Stomach smooth muscle (tissue), 2 donors: ENCODE measurements around the gene GAS2L1.

Source experiments
- H3K27ac ChIP-seq: one replicate; pipeline ENCODE4 v1.7.0; 2013; ENCODE audit warnings: mild to moderate bottlenecking, low read length, inconsistent platforms
- H3K27me3 ChIP-seq, 2 donors: one replicate each; pipeline ENCODE4 v1.7.0; 2013; ENCODE audit warnings: low read length in 2 of 2; ENCODE audit not compliant: insufficient read depth in 2 of 2, control insufficient read depth in 1 of 2
- H3K36me3 ChIP-seq, 2 donors: one replicate each; pipeline ENCODE4 v1.7.0; 2013; ENCODE audit warnings: low read length in 2 of 2; ENCODE audit not compliant: control insufficient read depth in 2 of 2, insufficient read depth in 2 of 2
- H3K4me1 ChIP-seq: one replicate; pipeline ENCODE4 v1.7.0; 2013; ENCODE audit warnings: low read length; ENCODE audit not compliant: control insufficient read depth, insufficient read depth
- H3K4me3 ChIP-seq, 2 donors: one replicate each; pipeline ENCODE4 v1.7.0; 2013; ENCODE audit warnings: low read length in 2 of 2
- H3K9ac ChIP-seq, 2 donors: one replicate each; pipeline ENCODE4 v1.7.0; 2013; ENCODE audit warnings: low read length in 2 of 2, mild to moderate bottlenecking in 1 of 2
- H3K9me3 ChIP-seq, 2 donors: one replicate each; pipeline ENCODE4 v1.7.0; 2013; ENCODE audit warnings: low read length in 2 of 2; ENCODE audit not compliant: control insufficient read depth in 2 of 2
- donor health status: healthy.
- donor health status: Pancreatic carcinoma.

The GAS2L1 gene

GRCh38 chr22:29309332-29310064 is 3.0 kb downstream of the GAS2L1 start:
- H3K9ac ChIP-seq = peak overlapping the region in 1 of 2 donors; percentile 36
- H3K36me3 ChIP-seq = no peaks in the 10 kb centered on the region
- peak overlapping the region in 1 of 2 donors; percentile 87 for H3K4me3 ChIP-seq
- H3K27ac ChIP-seq = peak overlapping the region; percentile 62
- H3K4me1 ChIP-seq = peaks cover 72% of the 10 kb centered on the region
- no peaks in the 10 kb centered on the region for H3K9me3 ChIP-seq
- H3K27me3 ChIP-seq = peaks cover 10 to 14% of the 10 kb centered on the region in 2 donors

DNA sequence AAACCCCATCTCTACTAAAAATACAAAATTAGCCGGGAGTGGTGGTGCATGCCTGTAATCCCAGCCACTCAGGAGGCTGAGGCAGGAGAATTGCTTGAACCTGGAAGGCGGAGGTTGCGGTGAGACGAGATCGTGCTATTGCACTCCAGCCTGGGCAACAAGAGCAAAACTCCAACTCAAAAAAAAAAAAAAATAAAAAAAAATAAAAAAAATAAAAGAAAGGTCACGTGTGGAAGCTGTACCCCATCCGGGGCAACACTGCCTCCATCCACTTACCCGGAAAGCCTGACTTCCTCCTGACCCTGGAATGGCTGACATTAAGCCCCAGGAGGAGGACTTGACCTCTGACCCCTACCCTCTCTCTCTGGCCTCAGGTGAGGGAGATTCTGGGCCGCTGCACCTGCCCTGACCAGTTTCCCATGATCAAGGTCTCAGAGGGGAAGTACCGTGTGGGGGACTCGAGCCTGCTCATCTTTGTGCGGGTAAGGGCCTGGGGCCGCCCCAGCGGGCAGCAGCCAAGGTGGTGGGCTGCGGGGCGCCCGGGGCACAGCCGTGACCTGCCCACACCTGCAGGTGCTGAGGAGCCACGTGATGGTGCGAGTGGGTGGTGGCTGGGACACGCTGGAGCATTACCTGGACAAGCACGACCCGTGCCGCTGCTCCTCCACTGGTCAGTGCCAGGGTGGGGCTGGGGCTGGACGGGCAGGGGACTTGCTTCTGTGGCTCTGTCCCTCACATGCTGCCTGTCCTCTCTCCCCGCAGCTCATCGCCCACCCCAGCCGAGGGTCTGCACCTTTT is 3.8 kb downstream of the GAS2L1 start:
- Histone ChIP-seq H3K9me3 (no peaks in the 10 kb centered on the region), H3K9ac (no peak overlapping the region), H3K4me1 (peaks cover 79% of the 10 kb centered on the region), H3K36me3 (no peaks in the 10 kb centered on the region), H3K27ac (peak overlapping the region; percentile 62), H3K4me3 (peak overlapping the region in 1 of 2 donors; percentile 35), H3K27me3 (peaks cover 13 to 22% of the 10 kb centered on the region in 2 donors)

- Histone ChIP-seq H3K9ac (peak overlapping the region; percentile 36 to 44), H3K36me3 (no peaks in the 10 kb centered on the region)
Measured at GRCh38 chr22:29310863-29311339, 4.5 kb downstream of the GAS2L1 start.

DNA sequence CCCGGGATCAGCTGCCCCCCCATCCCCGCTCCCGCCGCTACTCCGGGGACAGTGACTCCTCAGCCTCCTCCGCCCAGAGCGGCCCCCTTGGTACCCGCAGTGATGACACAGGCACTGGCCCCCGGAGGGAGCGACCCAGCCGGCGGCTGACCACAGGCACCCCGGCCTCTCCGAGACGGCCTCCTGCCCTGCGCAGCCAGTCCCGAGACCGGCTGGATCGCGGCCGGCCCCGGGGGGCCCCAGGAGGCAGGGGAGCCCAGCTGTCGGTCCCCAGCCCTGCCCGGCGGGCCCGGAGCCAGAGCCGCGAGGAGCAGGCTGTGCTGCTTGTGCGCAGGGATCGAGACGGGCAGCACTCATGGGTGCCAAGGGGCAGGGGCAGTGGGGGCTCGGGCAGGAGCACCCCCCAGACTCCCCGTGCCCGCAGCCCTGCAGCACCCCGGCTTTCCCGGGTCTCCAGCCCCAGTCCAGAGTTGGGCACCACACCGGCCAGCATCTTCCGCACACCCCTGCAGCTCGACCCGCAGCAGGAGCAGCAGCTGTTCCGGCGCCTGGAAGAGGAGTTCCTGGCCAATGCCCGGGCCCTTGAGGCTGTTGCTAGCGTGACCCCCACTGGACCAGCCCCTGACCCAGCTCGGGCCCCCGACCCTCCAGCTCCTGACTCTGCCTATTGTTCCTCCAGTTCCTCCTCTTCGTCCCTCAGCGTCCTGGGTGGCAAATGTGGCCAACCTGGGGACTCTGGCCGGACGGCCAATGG is 5.2 kb downstream of the GAS2L1 start:
- peaks cover 20 to 32% of the 10 kb centered on the region in 2 donors for H3K27me3 ChIP-seq
- peak overlapping the region; percentile 36 to 44 for H3K9ac ChIP-seq

More at GRCh38 chr22:29310863-29311339, 4.5 kb downstream of the GAS2L1 start:
- peak overlapping the region in 1 of 2 donors; percentile 63 for H3K4me3 ChIP-seq
- H3K9me3 ChIP-seq = no peaks in the 10 kb centered on the region
- peaks cover 83% of the 10 kb centered on the region for H3K4me1 ChIP-seq
- H3K27me3 ChIP-seq = peaks cover 14 to 25% of the 10 kb centered on the region in 2 donors
- H3K27ac ChIP-seq = peak overlapping the region; percentile 62

DNA sequence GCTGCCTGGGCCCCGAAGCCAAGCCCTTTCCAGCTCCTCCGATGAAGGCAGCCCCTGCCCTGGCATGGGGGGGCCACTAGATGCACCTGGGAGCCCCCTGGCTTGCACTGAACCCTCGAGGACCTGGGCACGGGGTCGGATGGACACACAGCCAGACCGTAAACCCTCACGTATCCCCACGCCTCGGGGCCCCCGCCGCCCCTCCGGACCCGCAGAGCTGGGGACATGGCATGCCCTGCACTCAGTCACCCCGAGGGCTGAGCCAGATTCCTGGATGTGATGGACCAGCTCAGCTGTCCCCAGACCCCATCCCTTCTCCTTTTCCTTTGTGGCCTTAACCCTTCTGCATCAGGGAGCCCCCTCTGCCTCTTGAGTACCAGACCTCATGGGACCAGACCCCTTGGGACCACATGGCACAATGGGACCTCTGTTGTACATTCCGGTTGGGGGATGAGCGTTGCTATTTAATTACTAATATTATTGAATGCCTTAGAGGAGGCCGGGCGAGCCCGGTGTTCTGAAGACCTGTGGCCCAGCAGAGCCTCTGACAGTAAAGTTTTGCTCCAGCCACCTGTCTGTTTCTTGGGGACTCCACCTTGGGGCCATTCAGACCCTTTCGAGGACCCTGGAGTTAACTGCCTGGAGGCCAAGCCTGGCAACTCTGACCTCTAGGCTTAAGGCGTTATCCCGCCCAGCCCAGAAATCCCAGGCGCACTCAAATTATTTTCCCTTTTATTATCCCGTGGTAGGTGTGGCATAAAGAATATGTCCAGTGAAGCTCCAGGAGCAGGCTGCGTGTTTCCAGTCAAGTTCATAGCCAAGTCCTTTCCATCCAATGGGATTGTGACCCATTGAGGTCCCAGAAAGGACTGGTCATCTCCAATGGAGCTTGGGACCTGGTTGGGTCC is 6.0 kb downstream of the GAS2L1 start:
- H3K4me1 ChIP-seq = peaks cover 75% of the 10 kb centered on the region
- peaks cover 20 to 32% of the 10 kb centered on the region in 2 donors for H3K27me3 ChIP-seq
- no peaks in the 10 kb centered on the region for H3K9me3 ChIP-seq
- H3K36me3 ChIP-seq = no peaks in the 10 kb centered on the region
- no peak overlapping the region for H3K9ac ChIP-seq
- no peak overlapping the region for H3K4me3 ChIP-seq
- no peak overlapping the region for H3K27ac ChIP-seq

More for the DNA sequence above, 5.2 kb downstream of the GAS2L1 start:
- Histone ChIP-seq H3K27ac (peak overlapping the region; percentile 62), H3K4me1 (peaks cover 78% of the 10 kb centered on the region), H3K36me3 (no peaks in the 10 kb centered on the region), H3K9me3 (no peaks in the 10 kb centered on the region), H3K4me3 (peak overlapping the region in 1 of 2 donors; percentile 63)

- no peak overlapping the region for H3K27ac ChIP-seq
Measured at GRCh38 chr22:29313126-29313575, 6.7 kb downstream of the GAS2L1 start.

DNA sequence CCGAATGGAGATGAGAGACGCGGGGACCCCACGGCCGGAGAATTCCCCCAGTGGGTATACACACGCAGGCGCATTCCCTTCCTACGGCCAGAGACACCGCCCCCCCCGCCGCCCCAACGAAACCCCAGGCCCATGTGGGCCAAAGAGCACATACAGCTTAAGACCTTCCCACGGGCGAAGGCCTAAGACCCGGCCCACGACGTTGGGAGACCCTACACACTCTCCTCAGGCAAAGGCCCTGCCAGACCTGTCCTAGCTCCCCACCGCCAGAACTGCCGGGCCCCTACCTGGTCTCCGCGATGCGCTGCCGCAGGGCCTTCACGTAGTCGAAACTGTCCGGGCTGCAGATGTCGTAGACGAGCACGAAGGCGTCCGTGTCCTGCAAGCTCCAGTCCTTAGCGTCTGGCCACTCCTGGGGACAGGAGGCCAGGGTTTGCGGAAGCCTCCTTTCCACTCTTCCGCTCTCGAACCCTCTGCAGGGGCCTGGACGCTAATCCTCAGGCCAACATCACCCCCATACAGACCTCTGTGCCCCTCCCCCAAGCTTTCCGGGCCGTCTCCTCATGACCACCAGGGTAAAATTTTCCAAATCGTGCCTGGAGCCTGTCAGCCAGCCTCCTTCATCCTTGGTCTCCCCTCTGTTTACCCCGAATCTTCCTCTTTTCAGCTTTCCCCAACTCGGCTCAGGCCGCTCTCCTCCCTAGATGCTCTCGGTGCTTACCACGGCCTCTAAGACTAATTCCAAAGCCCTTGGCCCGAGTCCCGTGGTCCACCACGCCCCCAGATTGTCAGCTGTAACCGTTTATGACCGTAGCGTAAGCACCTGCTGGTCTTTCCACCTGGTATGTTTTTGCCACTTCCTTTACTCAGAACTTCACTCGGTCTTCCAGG is 7.4 kb downstream of the GAS2L1 start:
- H3K4me1 ChIP-seq = peaks cover 61% of the 10 kb centered on the region
- peak overlapping the region in 1 of 2 donors; percentile 60 for H3K4me3 ChIP-seq
- no peak overlapping the region for H3K9ac ChIP-seq
- H3K27ac ChIP-seq = no peak overlapping the region
- H3K36me3 ChIP-seq = no peaks in the 10 kb centered on the region
- no peaks in the 10 kb centered on the region for H3K9me3 ChIP-seq
- H3K27me3 ChIP-seq = peaks cover 20 to 32% of the 10 kb centered on the region in 2 donors

More at GRCh38 chr22:29313126-29313575, 6.7 kb downstream of the GAS2L1 start:
- Histone ChIP-seq H3K4me3 (no peak overlapping the region), H3K9ac (no peak overlapping the region), H3K36me3 (no peaks in the 10 kb centered on the region), H3K4me1 (peaks cover 68% of the 10 kb centered on the region), H3K27me3 (peaks cover 20 to 32% of the 10 kb centered on the region in 2 donors), H3K9me3 (no peaks in the 10 kb centered on the region)

GRCh38 chr22:29314537-29315285 is 8.3 kb downstream of the GAS2L1 start:
- no peak overlapping the region for H3K9ac ChIP-seq
- no peaks in the 10 kb centered on the region for H3K36me3 ChIP-seq
- H3K9me3 ChIP-seq = no peaks in the 10 kb centered on the region
- H3K27me3 ChIP-seq = peaks cover 20 to 32% of the 10 kb centered on the region in 2 donors
- H3K4me1 ChIP-seq = peaks cover 52% of the 10 kb centered on the region
- peak overlapping the region; percentile 31 to 61 for H3K4me3 ChIP-seq
- H3K27ac ChIP-seq = no peak overlapping the region
